Measurements from ENCODE around the gene BCKDK. TPM values are rescaled to one million over a fixed set of nuclear protein-coding genes. Genes with fewer than 3 reads are reported as not detected.
"Not testable (repeated sequence)": the region's sequence is repeated elsewhere in the genome, so short reads cannot be mapped to it uniquely, and the experiment has no call there.

Gene BCKDK
- total RNA-seq, 2 experiments from 2014 or later: 39.0 to 40.4 TPM

- H3K79me2 ChIP-seq (ENCODE audit: insufficient read depth, low read depth, low read length): no peaks in the 10 kb centered on the region
- no peak overlapping the region for H3K27ac ChIP-seq (ENCODE audit: low read depth, low read length, poor library complexity, severe bottlenecking)
- H3K4me2 ChIP-seq (ENCODE audit: low read length): no peak overlapping the region
- H3K36me3 ChIP-seq (ENCODE audit: insufficient read depth, low read length): peaks cover 8% of the 10 kb centered on the region; the same call in 1 of the 2 replicates
- ChIA-PET POLR2A (interaction anchor here (2.2 kb wide), 1 partner anchor 19 kb away, joined by 4 read pairs; the partner anchor contains the start of gene KAT8), CTCF (ENCODE audit: unreplicated experiment) (no interaction called here)
- H4K20me1 ChIP-seq (ENCODE audit: insufficient read depth, low read length): no peaks in the 10 kb centered on the region
- no peak for DNase-seq (ENCODE audit: low spot score)
- no peak overlapping the region for H2AFZ ChIP-seq (ENCODE audit: low read length)
- no TSS peak for BruUV-seq (replicated peaks)
- H3K4me1 ChIP-seq (ENCODE audit: insufficient read depth, low read length, poor library complexity, severe bottlenecking): peaks cover 1% of the 10 kb centered on the region
- no peaks in the 10 kb centered on the region for H3K9me3 ChIP-seq (ENCODE audit: low read length)
- H3K9me2 ChIP-seq (ENCODE audit: insufficient read depth, low read length): no peaks in the 10 kb centered on the region
- H3K4me3 ChIP-seq (ENCODE audit: low read depth, low read length, poor library complexity, severe bottlenecking): no peak overlapping the region
- intact Hi-C loops (cut with micrococcal nuclease; ENCODE audit: unreplicated experiment): no loop called here
- no peak for TF ChIP-seq CTCF (conservative IDR thresholded peaks at IDR 0.05; ENCODE audit: low read length)
- TF ChIP-seq EZH2phosphoT487 (IDR thresholded peaks at IDR 0.05; ENCODE audit: borderline replicate concordance, low read depth, low read length): no peak
Observed at GRCh38 chr16:31136287-31136662, 28.1 kb downstream of the BCKDK start.

DNA sequence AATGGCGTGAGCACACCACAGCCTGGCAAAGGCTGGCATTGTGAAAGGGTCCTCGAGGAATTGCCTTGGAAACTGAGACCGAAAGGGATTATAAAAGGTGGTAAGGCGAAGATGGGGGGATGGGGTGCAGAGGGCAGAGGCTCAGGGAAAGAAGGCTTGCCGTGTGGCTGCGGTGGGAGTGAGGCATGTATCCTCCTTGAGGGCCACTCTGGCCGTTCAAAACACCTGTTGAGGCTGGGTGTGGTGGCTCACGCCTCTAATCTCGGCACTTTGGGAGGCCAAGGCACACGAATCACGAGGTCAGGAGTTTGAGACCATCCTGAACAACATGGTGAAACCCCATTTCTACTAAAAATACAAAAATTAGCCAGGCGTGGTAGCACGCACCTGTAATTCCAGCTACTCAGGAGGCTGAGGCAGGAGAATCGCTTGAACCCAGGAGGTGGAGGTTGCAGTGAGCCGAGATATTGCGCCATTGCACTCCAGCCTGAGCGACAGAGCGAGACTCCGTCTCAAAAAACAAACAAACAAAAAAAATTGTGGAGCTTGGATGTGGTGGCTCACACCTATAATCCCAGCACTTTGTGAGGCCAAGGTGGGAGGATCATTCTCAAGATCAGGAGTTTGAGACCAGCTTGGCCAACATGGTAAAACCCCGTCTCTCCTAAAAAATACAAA, 28.8 kb downstream of the BCKDK start:
- H3K36me3 ChIP-seq (ENCODE audit: insufficient read depth, low read length); H3K4me1 ChIP-seq (ENCODE audit: insufficient read depth, low read length, poor library complexity, severe bottlenecking); H3K4me2 ChIP-seq (ENCODE audit: low read length); intact Hi-C loops (cut with micrococcal nuclease; ENCODE audit: unreplicated experiment); BruUV-seq (replicated peaks); H3K4me3 ChIP-seq (ENCODE audit: low read depth, low read length, poor library complexity, severe bottlenecking); H3K79me2 ChIP-seq (ENCODE audit: insufficient read depth, low read depth, low read length); CTCF ChIA-PET (ENCODE audit: unreplicated experiment); H3K27ac ChIP-seq (ENCODE audit: low read depth, low read length, poor library complexity, severe bottlenecking); H3K9me2 ChIP-seq (ENCODE audit: insufficient read depth, low read length); H3K9me3 ChIP-seq (ENCODE audit: low read length); DNase-seq (ENCODE audit: low spot score); H4K20me1 ChIP-seq (ENCODE audit: insufficient read depth, low read length); H2AFZ ChIP-seq (ENCODE audit: low read length): not testable (repeated sequence)
- POLR2A ChIA-PET: interaction anchor here (2.2 kb wide), 1 partner anchor 19 kb away, joined by 4 read pairs; the partner anchor contains the start of gene KAT8

GRCh38 chr16:31138621-31139578, 30.7 kb downstream of the BCKDK start:
- Histone ChIP-seq H3K36me3 (ENCODE audit: insufficient read depth, low read length) (no peaks in the 10 kb centered on the region), H3K9me3 (ENCODE audit: low read length) (no peaks in the 10 kb centered on the region), H3K9me2 (ENCODE audit: insufficient read depth, low read length) (no peaks in the 10 kb centered on the region), H4K20me1 (ENCODE audit: insufficient read depth, low read length) (no peaks in the 10 kb centered on the region), H3K79me2 (ENCODE audit: insufficient read depth, low read depth, low read length) (no peaks in the 10 kb centered on the region), H3K4me1 (ENCODE audit: insufficient read depth, low read length, poor library complexity, severe bottlenecking) (peaks cover 16% of the 10 kb centered on the region), H3K4me3 (ENCODE audit: low read depth, low read length, poor library complexity, severe bottlenecking) (no peak overlapping the region), H2AFZ (ENCODE audit: low read length) (no peak overlapping the region), H3K4me2 (ENCODE audit: low read length) (no peak overlapping the region), H3K27ac (ENCODE audit: low read depth, low read length, poor library complexity, severe bottlenecking) (no peak overlapping the region)
- ChIA-PET POLR2A (no interaction called here), CTCF (ENCODE audit: unreplicated experiment) (no interaction called here)
- no peak for DNase-seq (ENCODE audit: low spot score)
- intact Hi-C loops (cut with micrococcal nuclease; ENCODE audit: unreplicated experiment): no loop called here
- TF ChIP-seq CTCF (conservative IDR thresholded peaks at IDR 0.05; ENCODE audit: low read length): no peak
- no peak for TF ChIP-seq EZH2phosphoT487 (IDR thresholded peaks at IDR 0.05; ENCODE audit: borderline replicate concordance, low read depth, low read length)
- BruUV-seq (replicated peaks): no TSS peak

- H3K27ac ChIP-seq (ENCODE audit: low read depth, low read length, poor library complexity, severe bottlenecking); H2AFZ ChIP-seq (ENCODE audit: low read length): not testable (repeated sequence)
- POLR2A ChIA-PET: interaction anchor here (0.6 to 0.7 kb wide), 2 partner anchors 23 to 291 kb away, joined by 3 read pairs; no protein-coding TSS in a partner anchor
Observed at GRCh38 chr16:31141071-31141469, 32.9 kb downstream of the BCKDK start.

More at GRCh38 chr16:31141071-31141469, 32.9 kb downstream of the BCKDK start:
- H3K36me3 ChIP-seq (ENCODE audit: insufficient read depth, low read length); CTCF ChIA-PET (ENCODE audit: unreplicated experiment); H3K79me2 ChIP-seq (ENCODE audit: insufficient read depth, low read depth, low read length); intact Hi-C loops (cut with micrococcal nuclease; ENCODE audit: unreplicated experiment); H4K20me1 ChIP-seq (ENCODE audit: insufficient read depth, low read length); H3K9me3 ChIP-seq (ENCODE audit: low read length); H3K9me2 ChIP-seq (ENCODE audit: insufficient read depth, low read length); H3K4me3 ChIP-seq (ENCODE audit: low read depth, low read length, poor library complexity, severe bottlenecking); DNase-seq (ENCODE audit: low spot score); BruUV-seq (replicated peaks): not testable (repeated sequence)
- Histone ChIP-seq H3K4me1 (ENCODE audit: insufficient read depth, low read length, poor library complexity, severe bottlenecking) (peaks cover 16% of the 10 kb centered on the region), H3K4me2 (ENCODE audit: low read length) (peak overlapping the region; percentile 62; the same call in 1 of the 2 replicates)
